Measurements from ENCODE around the gene RIPK1. TPM values are rescaled to one million over a fixed set of nuclear protein-coding genes. Genes with fewer than 3 reads are reported as not detected.

Gene RIPK1
- total RNA-seq, 1 experiment from 2014 or later, result 19.1 TPM

GRCh38 chr6:3085074-3085473, 16.8 kb downstream of the RIPK1 start:
- RAD21 ChIA-PET (ENCODE audit: low non-redundant PET in 1 of 2, low total read pairs in 2 of 2, uncharacterized antibody in 2 of 2, unreplicated experiment in 2 of 2), result no interaction called here
- Histone ChIP-seq H3K9me3 (ENCODE audit: control insufficient read depth in 1 of 2, insufficient read depth in 1 of 2, low read depth in 1 of 2, low read length in 2 of 2) (peaks cover 24 to 30% of the 10 kb centered on the region in 2 experiments), H3K36me3 (ENCODE audit: control insufficient read depth in 1 of 2, insufficient read depth in 2 of 2, low read length in 2 of 2) (peaks cover 45 to 93% of the 10 kb centered on the region in 2 experiments), H3K79me2 (ENCODE audit: insufficient read depth, low read length) (peaks cover 5% of the 10 kb centered on the region; the same call in 1 of the 2 replicates), H3K4me2 (ENCODE audit: low read length) (no peak overlapping the region), H4K20me1 (ENCODE audit: insufficient read depth) (no peaks in the 10 kb centered on the region), H3K27ac (ENCODE audit: low read depth, low read length) (no peak overlapping the region), H3K4me3 (replicated peaks in 1 of 2; ENCODE audit: low read depth in 1 of 2, low read length in 2 of 2) (no peak overlapping the region), H3K4me1 (ENCODE audit: control insufficient read depth in 1 of 2, insufficient read depth in 2 of 2, low read length in 2 of 2) (no peaks in the 10 kb centered on the region), H3K9me2 (ENCODE audit: insufficient read depth) (no peaks in the 10 kb centered on the region), H3K27me3 (ENCODE audit: insufficient read depth, low read length) (no peaks in the 10 kb centered on the region), H2AFZ (ENCODE audit: low read depth, low read length, poor library complexity, severe bottlenecking) (no peak overlapping the region), H3K9ac (ENCODE audit: low read length) (no peak overlapping the region)
- DNase-seq (ENCODE audit: low read depth, low spot score), result no peak
- ATAC-seq, result no peak
- CTCF ChIA-PET, result no interaction called here
- TF ChIP-seq EZH2 (IDR thresholded peaks at IDR 0.05) (no peak), CTCF (IDR thresholded peaks at IDR 0.05 in 2 of 3, conservative IDR thresholded peaks at IDR 0.05 in 1 of 3; ENCODE audit: borderline replicate concordance in 1 of 3, insufficient read depth in 1 of 3, low read depth in 2 of 3, low read length in 2 of 3) (no peak), ATF3 (IDR thresholded peaks at IDR 0.05) (no peak), POLR2A (IDR thresholded peaks at IDR 0.05; ENCODE audit: borderline replicate concordance, extremely low read depth, insufficient read depth, insufficient read length) (no peak), SP1 (IDR thresholded peaks at IDR 0.05; ENCODE audit: low read depth) (no peak)
- intact Hi-C loops (cut with micrococcal nuclease), result no loop called here
- POLR2A ChIA-PET, result no interaction called here
- no TSS peak for BruUV-seq (replicated peaks)

GRCh38 chr6:3086282-3086946, 18.1 kb downstream of the RIPK1 start:
- H3K36me3 ChIP-seq (ENCODE audit: control insufficient read depth in 1 of 2, insufficient read depth in 2 of 2, low read length in 2 of 2), result peaks cover 39 to 86% of the 10 kb centered on the region in 2 experiments
- intact Hi-C loops (cut with micrococcal nuclease), result no loop called here
- no peaks in the 10 kb centered on the region for H3K27me3 ChIP-seq (ENCODE audit: insufficient read depth, low read length)
- CTCF ChIA-PET, result no interaction called here
- peaks cover 30 to 36% of the 10 kb centered on the region in 2 experiments for H3K9me3 ChIP-seq (ENCODE audit: control insufficient read depth in 1 of 2, insufficient read depth in 1 of 2, low read depth in 1 of 2, low read length in 2 of 2)
- no peak overlapping the region for H3K27ac ChIP-seq (ENCODE audit: low read depth, low read length)
- no peaks in the 10 kb centered on the region for H4K20me1 ChIP-seq (ENCODE audit: insufficient read depth)
- DNase-seq (ENCODE audit: low read depth, low spot score), result no peak
- H3K4me3 ChIP-seq (replicated peaks in 1 of 2; ENCODE audit: low read depth in 1 of 2, low read length in 2 of 2), result no peak overlapping the region
- H3K79me2 ChIP-seq (ENCODE audit: insufficient read depth, low read length), result peaks cover 5% of the 10 kb centered on the region; the same call in 1 of the 2 replicates
- BruUV-seq (replicated peaks), result no TSS peak
- ATAC-seq, result no peak
- no peak overlapping the region for H2AFZ ChIP-seq (ENCODE audit: low read depth, low read length, poor library complexity, severe bottlenecking)
- RAD21 ChIA-PET (ENCODE audit: low non-redundant PET in 1 of 2, low total read pairs in 2 of 2, uncharacterized antibody in 2 of 2, unreplicated experiment in 2 of 2), result no interaction called here
- H3K4me2 ChIP-seq (ENCODE audit: low read length), result no peak overlapping the region
- POLR2A ChIA-PET, result no interaction called here
- no peaks in the 10 kb centered on the region for H3K9me2 ChIP-seq (ENCODE audit: insufficient read depth)
- H3K4me1 ChIP-seq (ENCODE audit: control insufficient read depth in 1 of 2, insufficient read depth in 2 of 2, low read length in 2 of 2), result no peaks in the 10 kb centered on the region
- no peak overlapping the region for H3K9ac ChIP-seq (ENCODE audit: low read length)
- no peak for TF ChIP-seq SRF (IDR thresholded peaks at IDR 0.05; ENCODE audit: low read depth)
- TF ChIP-seq REST (IDR thresholded peaks at IDR 0.05; ENCODE audit: low read depth), result no peak
- TF ChIP-seq ZBTB33 (IDR thresholded peaks at IDR 0.05; ENCODE audit: extremely low read depth, insufficient replicate concordance, low read length), result no peak
- no peak for TF ChIP-seq SP1 (IDR thresholded peaks at IDR 0.05; ENCODE audit: low read depth)
- TF ChIP-seq ZFX (IDR thresholded peaks at IDR 0.05), result no peak
- no peak for TF ChIP-seq YY1 (IDR thresholded peaks at IDR 0.05; ENCODE audit: extremely low read depth, insufficient replicate concordance, low read depth, low read length)
- no peak for TF ChIP-seq ELF1 (IDR thresholded peaks at IDR 0.05; ENCODE audit: borderline replicate concordance, low read depth)

All from HCT116 (cell line).